MCF 10A (cell line): ENCODE data around the gene POU5F1. TPM values are rescaled to one million over a fixed set of nuclear protein-coding genes. Genes with fewer than 3 reads are reported as not detected.

Source experiments
- BruUV-seq: library from RNA; stranded (reverse); fragments of 400-500 nt; replicated peaks from 2 replicates; lab custom pipeline; 2021; lab: Mats Ljungman, UMichigan
- CTCF ChIA-PET: fragments of 300-600 bp; sonication (Branson Sonifier 250); formaldehyde crosslinking; extraction: SDS; loops from one replicate; lab custom pipeline; 2021; ENCODE audit warnings: antibody characterized with exemption, inconsistent platforms; lab: Yijun Ruan, JAX
- POLR2A ChIA-PET: fragments of 300-600, 350-650 bp; sonication (Branson Sonifier 250); formaldehyde crosslinking; extraction: SDS; loops from one replicate; lab custom pipeline; 2020; ENCODE audit warnings: antibody characterized with exemption, inconsistent platforms; lab: Yijun Ruan, JAX
- DNase-seq: peaks from one replicate; pipeline ENCODE4 v3.0.0-alpha.2; 2018; ENCODE audit not compliant: unreplicated experiment
- H3K27ac Mint-ChIP-seq: one replicate; pipeline ENCODE4 v1.8.0; 2022; ENCODE audit warnings: mild to moderate bottlenecking, low read depth, mixed read lengths; ENCODE audit not compliant: unreplicated experiment
- H3K27me3 Mint-ChIP-seq: one replicate; pipeline ENCODE4 v1.8.0; 2022; ENCODE audit warnings: mixed read lengths; ENCODE audit not compliant: insufficient read depth, unreplicated experiment
- H3K36me3 Mint-ChIP-seq: one replicate; pipeline ENCODE4 v1.8.0; 2022; ENCODE audit warnings: mild to moderate bottlenecking, moderate library complexity, mixed read lengths; ENCODE audit not compliant: insufficient read depth, unreplicated experiment
- H3K4me1 Mint-ChIP-seq: one replicate; pipeline ENCODE4 v1.8.0; 2022; ENCODE audit warnings: mixed read lengths; ENCODE audit not compliant: insufficient read depth, unreplicated experiment
- H3K4me3 Mint-ChIP-seq: one replicate; pipeline ENCODE4 v1.8.0; 2022; ENCODE audit warnings: mild to moderate bottlenecking, moderate library complexity, mixed read lengths; ENCODE audit not compliant: unreplicated experiment
- H3K9me3 Mint-ChIP-seq: one replicate; pipeline ENCODE4 v1.8.0; 2022; ENCODE audit warnings: mixed read lengths; ENCODE audit not compliant: unreplicated experiment
- intact Hi-C: fragments of 100-400 bp; cut with micrococcal nuclease; formaldehyde crosslinking; loops from 2 replicates; pipeline ENCODE4 v1.14.1; 2022
- total RNA-seq: library from RNA; stranded (reverse); gene quantifications from 2 replicates; pipeline ENCODE4 v1.2.3, GENCODE V29; 2022
- TF ChIP-seq, protein P1 (sequence below): fragments of 200-600 bp; IDR thresholded peaks from one replicate; pipeline ENCODE4 v1.8.0; 2022; ENCODE audit warnings: antibody characterized with exemption, mild to moderate bottlenecking; ENCODE audit not compliant: unreplicated experiment

Gene POU5F1
- total RNA-seq, 1 experiment from 2014 or later = 1.5 TPM

DNA sequence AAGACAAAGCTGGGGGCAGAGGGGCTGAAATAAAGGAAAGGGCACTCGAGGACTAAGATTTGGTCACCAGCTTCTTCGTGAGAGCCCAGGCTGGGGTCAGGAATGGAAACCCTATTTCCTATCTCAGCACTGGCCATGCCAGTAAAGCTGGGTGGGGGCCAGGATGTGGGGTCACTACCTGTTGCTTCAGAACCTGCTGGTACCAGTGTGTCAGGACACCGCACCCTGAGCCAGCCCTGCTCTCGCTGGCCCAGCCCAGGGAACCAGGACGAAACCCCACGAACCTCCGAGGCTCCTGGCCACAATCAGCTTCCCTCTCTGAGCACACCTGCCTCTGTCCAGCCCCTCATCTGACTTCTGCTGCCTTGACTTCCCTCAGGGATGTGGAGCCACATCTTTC, 52.3 kb downstream of the POU5F1 start:
- H3K36me3 Mint-ChIP-seq = peaks cover 6% of the 10 kb centered on the region
- BruUV-seq = no TSS peak
- ChIA-PET CTCF (interaction anchor here (0.6 to 6.8 kb wide), 6 partner anchors 9 to 387 kb away, joined by 4 to 55 read pairs (median 6); partner anchors contain the start of gene MUCL3), POLR2A (interaction anchor here (1.4 kb wide), 1 partner anchor 32 kb away, joined by 4 read pairs; no protein-coding TSS in a partner anchor)
- DNase-seq = no peak
- H3K9me3 Mint-ChIP-seq = no peaks in the 10 kb centered on the region
- H3K4me1 Mint-ChIP-seq = peaks cover 30% of the 10 kb centered on the region
- intact Hi-C loops = no loop called here
- TF ChIP-seq, protein P1, sequence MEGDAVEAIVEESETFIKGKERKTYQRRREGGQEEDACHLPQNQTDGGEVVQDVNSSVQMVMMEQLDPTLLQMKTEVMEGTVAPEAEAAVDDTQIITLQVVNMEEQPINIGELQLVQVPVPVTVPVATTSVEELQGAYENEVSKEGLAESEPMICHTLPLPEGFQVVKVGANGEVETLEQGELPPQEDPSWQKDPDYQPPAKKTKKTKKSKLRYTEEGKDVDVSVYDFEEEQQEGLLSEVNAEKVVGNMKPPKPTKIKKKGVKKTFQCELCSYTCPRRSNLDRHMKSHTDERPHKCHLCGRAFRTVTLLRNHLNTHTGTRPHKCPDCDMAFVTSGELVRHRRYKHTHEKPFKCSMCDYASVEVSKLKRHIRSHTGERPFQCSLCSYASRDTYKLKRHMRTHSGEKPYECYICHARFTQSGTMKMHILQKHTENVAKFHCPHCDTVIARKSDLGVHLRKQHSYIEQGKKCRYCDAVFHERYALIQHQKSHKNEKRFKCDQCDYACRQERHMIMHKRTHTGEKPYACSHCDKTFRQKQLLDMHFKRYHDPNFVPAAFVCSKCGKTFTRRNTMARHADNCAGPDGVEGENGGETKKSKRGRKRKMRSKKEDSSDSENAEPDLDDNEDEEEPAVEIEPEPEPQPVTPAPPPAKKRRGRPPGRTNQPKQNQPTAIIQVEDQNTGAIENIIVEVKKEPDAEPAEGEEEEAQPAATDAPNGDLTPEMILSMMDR = no peak
- H3K4me3 Mint-ChIP-seq = no peak overlapping the region
- H3K27me3 Mint-ChIP-seq = no peaks in the 10 kb centered on the region
- no peak overlapping the region for H3K27ac Mint-ChIP-seq

DNA sequence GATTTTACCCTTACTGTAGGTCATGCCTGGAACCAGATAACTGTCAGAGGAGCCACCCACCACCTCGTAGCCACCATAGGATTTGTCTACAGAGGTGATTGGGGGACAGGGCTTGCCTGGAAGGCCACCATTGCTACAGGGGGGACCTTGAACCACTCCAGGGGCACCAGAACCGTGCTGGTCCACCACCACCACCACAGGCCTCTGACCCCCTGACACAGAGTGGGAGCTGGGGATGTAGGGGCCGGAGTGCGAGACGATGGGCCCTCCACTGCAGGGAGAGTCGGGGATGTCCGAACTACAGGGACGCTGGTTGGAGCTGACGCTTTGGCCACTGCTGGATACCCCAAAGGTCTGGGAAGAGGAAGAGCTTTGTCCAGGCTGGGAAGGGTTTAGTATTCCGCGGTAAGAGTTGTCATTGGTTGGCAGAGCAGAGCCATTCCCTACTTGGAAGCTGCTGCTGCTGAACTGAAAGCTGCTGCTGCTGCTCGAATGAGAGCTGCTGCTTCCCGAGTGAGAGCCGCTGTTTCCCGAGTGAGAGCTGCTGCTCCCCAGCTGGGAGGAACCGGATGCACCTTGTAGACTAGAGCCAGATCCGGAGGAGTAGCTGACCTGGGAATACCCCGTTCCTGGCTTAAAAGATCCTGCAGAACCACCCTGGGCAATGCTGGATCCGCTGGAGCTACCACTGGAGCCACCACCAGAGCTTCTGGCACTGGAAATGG, 53.7 kb downstream of the POU5F1 start:
- Mint-ChIP-seq H3K36me3 (peaks cover 6% of the 10 kb centered on the region), H3K27ac (peak overlapping the region; percentile 98), H3K4me3 (no peak overlapping the region), H3K27me3 (no peaks in the 10 kb centered on the region), H3K9me3 (no peaks in the 10 kb centered on the region), H3K4me1 (peaks cover 21% of the 10 kb centered on the region)
- DNase-seq = no peak
- intact Hi-C loops = no loop called here
- CTCF ChIA-PET = interaction anchor here (0.6 to 6.8 kb wide), 11 partner anchors 8 to 309 kb away, joined by 3 to 55 read pairs (median 7); no protein-coding TSS in a partner anchor
- TF ChIP-seq, protein P1 = no peak
- no TSS peak for BruUV-seq
- POLR2A ChIA-PET = interaction anchor here (3.4 to 4.3 kb wide), 2 partner anchors 9 to 30 kb away, joined by 13 to 60 read pairs; no protein-coding TSS in a partner anchor

DNA sequence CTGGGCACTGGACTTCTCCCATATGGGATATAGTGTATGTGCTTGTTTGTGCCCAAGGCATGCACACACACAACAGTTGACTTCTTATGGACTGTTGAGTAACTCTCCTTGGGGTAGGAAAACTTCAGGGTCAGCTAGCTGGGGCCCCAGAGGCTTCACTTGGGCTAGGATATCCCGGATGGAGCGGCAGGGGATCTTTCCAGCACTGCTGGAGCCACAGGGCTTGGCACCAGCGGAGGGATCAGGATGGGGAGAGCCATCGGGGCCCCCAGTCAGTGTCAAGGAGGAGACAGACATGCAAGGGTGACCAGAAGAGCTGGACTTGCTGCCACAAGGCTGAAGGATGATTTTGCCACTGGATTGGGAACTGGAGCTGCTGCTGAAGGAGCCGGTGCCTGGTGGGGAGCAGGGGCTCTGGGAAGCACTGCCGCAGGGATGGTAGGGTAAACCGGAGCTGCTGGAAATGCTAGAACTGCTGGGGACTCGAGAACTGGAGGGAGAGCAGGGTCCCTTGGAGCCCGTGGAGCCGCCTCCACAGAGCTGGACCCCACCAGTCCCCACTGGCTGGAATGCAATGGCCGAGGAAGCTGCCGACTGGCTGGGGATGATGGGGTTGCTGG, 54.4 kb downstream of the POU5F1 start:
- H3K36me3 Mint-ChIP-seq = peaks cover 6% of the 10 kb centered on the region
- peak overlapping the region; percentile 98 for H3K27ac Mint-ChIP-seq
- peaks cover 21% of the 10 kb centered on the region for H3K4me1 Mint-ChIP-seq
- ChIA-PET CTCF (interaction anchor here (0.6 to 6.8 kb wide), 13 partner anchors 9 to 233 kb away, joined by 3 to 55 read pairs (median 7); partner anchors contain the start of gene VARS2), POLR2A (interaction anchor here (0.7 to 4.3 kb wide), 16 partner anchors 9 to 294 kb away, joined by 3 to 60 read pairs (median 4); partner anchors contain the start of genes DDR1, GTF2H4 and VARS2)
- DNase-seq = no peak
- intact Hi-C loops = loop anchor here (1.0 to 2.0 kb wide), 3 partner anchors 9 to 46 kb away; no protein-coding TSS in a partner anchor
- BruUV-seq = no TSS peak
- peak overlapping the region; percentile 79 for H3K4me3 Mint-ChIP-seq
- H3K9me3 Mint-ChIP-seq = no peaks in the 10 kb centered on the region
- H3K27me3 Mint-ChIP-seq = no peaks in the 10 kb centered on the region
- TF ChIP-seq, protein P1 = no peak
